ENCODE data around the gene MS4A12.
"Not testable (repeated sequence)": the region's sequence is repeated elsewhere in the genome, so short reads cannot be mapped to it uniquely, and the experiment has no call there.

The MS4A12 gene

GRCh38 chr11:60492488-60493009 is at the start of gene MS4A12:
TSS of gene MS4A12 (plus strand) at chr11:60492778. CDS start at chr11:60497319, 4,541 bp downstream.
- DNase-seq (ENCODE audit: low read depth in 1 of 2, low spot score in 1 of 2): no peak

GRCh38 chr11:60447070-60447469 is 45.5 kb upstream of the MS4A12 start:
- DNase-seq (ENCODE audit: low read depth in 1 of 2, low spot score in 1 of 2): no peak

- no peak for DNase-seq (ENCODE audit: low read depth in 1 of 2, low spot score in 1 of 2)
Measured at GRCh38 chr11:60447846-60448245, 44.7 kb upstream of the MS4A12 start.

- DNase-seq (ENCODE audit: low read depth in 1 of 2, low spot score in 1 of 2): not testable (repeated sequence)
Measured at GRCh38 chr11:60451185-60451584, 41.4 kb upstream of the MS4A12 start.

- no peak for DNase-seq (ENCODE audit: low read depth in 1 of 2, low spot score in 1 of 2)
Measured at GRCh38 chr11:60454212-60454611, 38.4 kb upstream of the MS4A12 start.

GRCh38 chr11:60455531-60456042 is 37.0 kb upstream of the MS4A12 start, which contains the start of gene MS4A1:
TSS of gene MS4A1 (plus strand) at chr11:60455847. CDS start at chr11:60462375, 6,528 bp downstream.
- no peak for DNase-seq (ENCODE audit: low read depth in 1 of 2, low spot score in 1 of 2)

- DNase-seq (ENCODE audit: low read depth in 1 of 2, low spot score in 1 of 2): no peak
Measured at GRCh38 chr11:60457576-60457975, 35.0 kb upstream of the MS4A12 start.

- DNase-seq (ENCODE audit: low read depth in 1 of 2, low spot score in 1 of 2): no peak
Measured at GRCh38 chr11:60459345-60459744, 33.2 kb upstream of the MS4A12 start.

GRCh38 chr11:60468829-60469228 is 23.7 kb upstream of the MS4A12 start:
- no peak for DNase-seq (ENCODE audit: low read depth in 1 of 2, low spot score in 1 of 2)

GRCh38 chr11:60469723-60470122 is 22.9 kb upstream of the MS4A12 start:
- DNase-seq (ENCODE audit: low read depth in 1 of 2, low spot score in 1 of 2): no peak

- DNase-seq (ENCODE audit: low read depth in 1 of 2, low spot score in 1 of 2): no peak
Measured at GRCh38 chr11:60477035-60477445, 15.5 kb upstream of the MS4A12 start.

- no peak for DNase-seq (ENCODE audit: low read depth in 1 of 2, low spot score in 1 of 2)
Measured at GRCh38 chr11:60482361-60482760, 10.2 kb upstream of the MS4A12 start.

GRCh38 chr11:60485987-60486386 is 6.6 kb upstream of the MS4A12 start:
- DNase-seq (ENCODE audit: low read depth in 1 of 2, low spot score in 1 of 2): no peak

GRCh38 chr11:60493454-60493853 is 876 bp downstream of the MS4A12 start:
- DNase-seq (ENCODE audit: low read depth in 1 of 2, low spot score in 1 of 2): no peak

GRCh38 chr11:60498399-60498798 is 5.8 kb downstream of the MS4A12 start:
- DNase-seq (ENCODE audit: low read depth in 1 of 2, low spot score in 1 of 2): no peak

- DNase-seq (ENCODE audit: low read depth in 1 of 2, low spot score in 1 of 2): no peak
Measured at GRCh38 chr11:60498853-60499252, 6.3 kb downstream of the MS4A12 start.

GRCh38 chr11:60500276-60500910 is 7.8 kb downstream of the MS4A12 start:
- DNase-seq (ENCODE audit: low read depth in 1 of 2, low spot score in 1 of 2): no peak

GRCh38 chr11:60502221-60502775 is 9.7 kb downstream of the MS4A12 start:
- no peak for DNase-seq (ENCODE audit: low read depth in 1 of 2, low spot score in 1 of 2)

GRCh38 chr11:60504219-60504905 is 11.8 kb downstream of the MS4A12 start:
- DNase-seq (ENCODE audit: low read depth in 1 of 2, low spot score in 1 of 2): no peak

GRCh38 chr11:60509609-60510008 is 17.0 kb downstream of the MS4A12 start:
- not testable (repeated sequence) for DNase-seq (ENCODE audit: low read depth in 1 of 2, low spot score in 1 of 2)

GRCh38 chr11:60510209-60510608 is 17.6 kb downstream of the MS4A12 start:
- DNase-seq (ENCODE audit: low read depth in 1 of 2, low spot score in 1 of 2): not testable (repeated sequence)

GRCh38 chr11:60511393-60511792 is 18.8 kb downstream of the MS4A12 start:
- no peak for DNase-seq (ENCODE audit: low read depth in 1 of 2, low spot score in 1 of 2)

All from activated T-helper 1 cell treated with anti-CD3 and anti-CD28 coated beads, Interleukin-2, amount 50 U/mL, for 16 hours (primary cell).